HEK293 (cell line): ENCODE results near the gene CA5A.
A peak's percentile ranks its signal among the peaks of the same experiment; 100 is the strongest.

Experiments used
- CTCF ChIA-PET: fragments of 350-600 bp; formaldehyde crosslinking; extraction: SDS; loops from one replicate; lab custom pipeline; 2021; ENCODE audit warnings: antibody characterized with exemption; lab: Yijun Ruan, JAX
- POLR2A ChIA-PET: fragments of 300-600 bp; formaldehyde crosslinking; extraction: SDS; loops from one replicate; lab custom pipeline; 2020; ENCODE audit warnings: antibody characterized with exemption, inconsistent platforms; lab: Yijun Ruan, JAX
- H3K27ac ChIP-seq: fragments of 200-500 bp; sonication (Bioruptor generic); 2 replicates; pipeline ENCODE4 v1.5.1; 2014; ENCODE audit warnings: low read depth, low read length, control low read depth, inconsistent platforms; ENCODE audit errors: extremely low read depth
- H3K36me3 ChIP-seq, 2 experiments: fragments of 200-500 bp in 1 of 2; sonication (Bioruptor generic) in 1 of 2; 1 replicate in 1 of 2; 2 replicates in 1 of 2; pipeline ENCODE4 v1.5.1; 2014 to 2017; ENCODE audit warnings: inconsistent platforms in 2 of 2, low read length in 2 of 2; ENCODE audit not compliant: control insufficient read depth in 2 of 2, insufficient read depth in 1 of 2
- H3K4me1 ChIP-seq: fragments of 200-500 bp; sonication (Bioruptor generic); 2 replicates; pipeline ENCODE4 v1.5.1; 2014; ENCODE audit warnings: mild to moderate bottlenecking, low read length, inconsistent platforms; ENCODE audit not compliant: control insufficient read depth, insufficient read depth
- H3K4me3 ChIP-seq: 2 replicates; pipeline ENCODE4 v1.5.1; 2011; ENCODE audit warnings: low read depth, mild to moderate bottlenecking, control low read depth, low read length, moderate library complexity
- H3K9me3 ChIP-seq: fragments of 200-500 bp; sonication (Bioruptor generic); 2 replicates; pipeline ENCODE4 v1.5.1; 2014; ENCODE audit warnings: low read depth, low read length, inconsistent platforms; ENCODE audit not compliant: control insufficient read depth, insufficient read depth
- GLIS1 ChIP-seq: fragments of 450-650 bp; formaldehyde crosslinking; IDR thresholded peaks from 2 replicates; pipeline ENCODE4 v1.5.1; 2016; ENCODE audit warnings: missing biosample characterization, missing genetic modification characterization
- MZF1 ChIP-seq: fragments of 450-650 bp; formaldehyde crosslinking; IDR thresholded peaks from 2 replicates; pipeline ENCODE4 v1.5.1; 2017; ENCODE audit warnings: missing biosample characterization, missing genetic modification characterization, borderline replicate concordance
- OSR2 ChIP-seq: fragments of 450-650 bp; formaldehyde crosslinking; IDR thresholded peaks from 2 replicates; pipeline ENCODE4 v1.5.1; 2016; ENCODE audit warnings: missing biosample characterization, missing genetic modification characterization
- PRDM10 ChIP-seq: fragments of 450-650 bp; formaldehyde crosslinking; IDR thresholded peaks from 2 replicates; pipeline ENCODE4 v1.5.1; 2016; ENCODE audit warnings: missing biosample characterization, missing genetic modification characterization
- ZBTB20 ChIP-seq: fragments of 450-650 bp; formaldehyde crosslinking; IDR thresholded peaks from 2 replicates; pipeline ENCODE4 v1.5.1; 2016; ENCODE audit warnings: missing biosample characterization, missing genetic modification characterization
- ZBTB8A ChIP-seq: fragments of 450-650 bp; formaldehyde crosslinking; IDR thresholded peaks from 2 replicates; pipeline ENCODE4 v1.5.1; 2016; ENCODE audit warnings: missing biosample characterization, missing genetic modification characterization
- ZIC2 ChIP-seq: fragments of 450-650 bp; formaldehyde crosslinking; IDR thresholded peaks from 2 replicates; pipeline ENCODE4 v1.5.1; 2016; ENCODE audit warnings: missing biosample characterization, missing genetic modification characterization
- ZNF112 ChIP-seq: fragments of 450-650 bp; formaldehyde crosslinking; IDR thresholded peaks from 2 replicates; pipeline ENCODE4 v1.5.0; 2017; ENCODE audit warnings: missing biosample characterization, missing genetic modification characterization
- ZNF140 ChIP-seq: fragments of 450-650 bp; formaldehyde crosslinking; IDR thresholded peaks from 2 replicates; pipeline ENCODE4 v1.5.1; 2016; ENCODE audit warnings: missing biosample characterization, missing genetic modification characterization
- ZNF169 ChIP-seq: fragments of 450-650 bp; formaldehyde crosslinking; IDR thresholded peaks from 2 replicates; pipeline ENCODE4 v1.5.1; 2016; ENCODE audit warnings: missing biosample characterization, missing genetic modification characterization
- ZNF335 ChIP-seq: fragments of 450-650 bp; formaldehyde crosslinking; conservative IDR thresholded peaks from 2 replicates; pipeline ENCODE4 v1.5.1; 2016; ENCODE audit warnings: missing biosample characterization, missing genetic modification characterization
- ZNF350 ChIP-seq: fragments of 450-650 bp; formaldehyde crosslinking; IDR thresholded peaks from 2 replicates; pipeline ENCODE4 v1.5.0; 2017; ENCODE audit warnings: missing biosample characterization, mild to moderate bottlenecking, missing genetic modification characterization
- ZNF423 ChIP-seq: fragments of 450-650 bp; formaldehyde crosslinking; IDR thresholded peaks from 2 replicates; pipeline ENCODE4 v1.5.1; 2016; ENCODE audit warnings: missing biosample characterization, missing genetic modification characterization
- ZNF76 ChIP-seq: fragments of 450-650 bp; formaldehyde crosslinking; IDR thresholded peaks from 2 replicates; pipeline ENCODE4; 2016; ENCODE audit warnings: low read depth, missing biosample characterization, missing genetic modification characterization, borderline replicate concordance
- TF ChIP-seq, protein P1 (sequence below): fragments of 450-650 bp; formaldehyde crosslinking; IDR thresholded peaks from 2 replicates; pipeline ENCODE4 v1.5.1; 2016; ENCODE audit warnings: missing biosample characterization, missing genetic modification characterization

CA5A gene

GRCh38 chr16:87924811-87925670 lies 11.3 kb downstream of the CA5A start (continued):
- TF ChIP-seq OSR2 (tag by site-specific recombination) (peak; percentile 46; the same call in 1 of the 2 replicates), ZNF112 (tag by site-specific recombination) (no peak), ZNF140 (tag by site-specific recombination) (no peak)

DNA sequence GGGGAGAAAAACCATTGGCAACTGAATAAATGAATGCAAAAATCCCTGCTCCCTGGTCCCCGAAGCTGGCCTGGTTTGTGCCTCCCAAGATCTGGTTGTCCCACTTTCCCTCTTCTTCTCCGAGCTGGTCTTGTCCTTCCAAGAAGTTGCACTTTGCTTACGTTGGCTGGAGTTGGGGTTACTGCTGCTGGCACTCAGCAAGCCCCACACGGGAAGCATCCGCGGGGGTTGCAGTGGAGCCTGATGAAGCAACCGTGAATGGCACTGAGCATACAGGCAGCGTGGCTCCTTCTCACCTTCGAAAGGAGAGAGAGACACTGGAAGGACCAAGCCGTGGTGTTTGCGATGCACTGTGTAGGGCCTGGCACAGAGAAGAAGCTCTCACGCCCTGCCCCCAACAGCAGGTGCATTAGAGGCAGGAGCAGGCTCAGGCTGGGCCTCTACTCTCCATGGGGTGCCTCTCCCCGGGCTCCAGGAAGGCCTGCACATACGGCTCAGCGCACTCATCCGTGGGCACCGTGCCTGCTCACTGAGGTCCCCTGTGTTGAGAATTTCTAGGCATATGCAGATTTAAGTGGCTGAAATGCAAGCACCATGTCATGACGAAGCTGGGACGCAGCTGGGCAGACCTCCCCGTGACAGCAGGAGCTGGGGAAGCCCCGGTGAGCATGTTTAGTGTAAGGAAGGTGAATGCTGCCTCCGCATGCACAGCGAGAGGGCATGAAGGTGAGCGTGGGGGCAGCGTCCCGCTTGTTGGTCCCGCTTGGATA lies 12.1 kb downstream of the CA5A start:
- CTCF ChIA-PET = interaction anchor here (0.7 to 0.8 kb wide), 2 partner anchors 25 to 71 kb away, joined by 3 read pairs; no protein-coding TSS in a partner anchor
- H3K4me3 ChIP-seq = no peak overlapping the region
- no peaks in the 10 kb centered on the region for H3K36me3 ChIP-seq
- no peaks in the 10 kb centered on the region for H3K9me3 ChIP-seq
- no peak overlapping the region for H3K27ac ChIP-seq
- TF ChIP-seq ZBTB20 (peak; percentile 49), ZBTB8A (tag by site-specific recombination) (peak; percentile 40; the same call in 1 of the 2 replicates), PRDM10 (tag by site-specific recombination) (peak; percentile 38), ZNF350 (tag by site-specific recombination) (no peak), ZIC2 (tag by site-specific recombination) (peak; percentile 98), ZNF76 (tag by site-specific recombination) (no peak), ZNF169 (tag by site-specific recombination) (no peak), GLIS1 (tag by site-specific recombination) (peak; percentile 80), ZNF335 (tag by site-specific recombination) (peak; percentile 79), ZNF423 (tag by site-specific recombination) (0 out of 2 replicates have a peak, but pooled peaks have one; percentile 8)
- TF ChIP-seq, protein P1, sequence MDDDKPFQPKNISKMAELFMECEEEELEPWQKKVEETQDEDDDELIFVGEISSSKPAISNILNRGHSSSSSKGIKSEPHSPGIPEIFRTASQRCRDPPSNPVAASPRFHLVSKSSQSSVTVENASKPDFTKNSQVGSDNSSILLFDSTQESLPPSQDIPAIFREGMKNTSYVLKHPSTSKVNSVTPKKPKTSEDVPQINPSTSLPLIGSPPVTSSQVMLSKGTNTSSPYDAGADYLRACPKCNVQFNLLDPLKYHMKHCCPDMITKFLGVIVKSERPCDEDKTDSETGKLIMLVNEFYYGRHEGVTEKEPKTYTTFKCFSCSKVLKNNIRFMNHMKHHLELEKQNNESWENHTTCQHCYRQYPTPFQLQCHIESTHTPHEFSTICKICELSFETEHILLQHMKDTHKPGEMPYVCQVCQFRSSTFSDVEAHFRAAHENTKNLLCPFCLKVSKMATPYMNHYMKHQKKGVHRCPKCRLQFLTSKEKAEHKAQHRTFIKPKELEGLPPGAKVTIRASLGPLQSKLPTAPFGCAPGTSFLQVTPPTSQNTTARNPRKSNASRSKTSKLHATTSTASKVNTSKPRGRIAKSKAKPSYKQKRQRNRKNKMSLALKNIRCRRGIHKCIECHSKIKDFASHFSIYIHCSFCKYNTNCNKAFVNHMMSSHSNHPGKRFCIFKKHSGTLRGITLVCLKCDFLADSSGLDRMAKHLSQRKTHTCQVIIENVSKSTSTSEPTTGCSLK (tag by site-specific recombination) = no peak
- H3K4me1 ChIP-seq = no peaks in the 10 kb centered on the region; the same call in 1 of the 2 replicates
- POLR2A ChIA-PET = no interaction called here

DNA sequence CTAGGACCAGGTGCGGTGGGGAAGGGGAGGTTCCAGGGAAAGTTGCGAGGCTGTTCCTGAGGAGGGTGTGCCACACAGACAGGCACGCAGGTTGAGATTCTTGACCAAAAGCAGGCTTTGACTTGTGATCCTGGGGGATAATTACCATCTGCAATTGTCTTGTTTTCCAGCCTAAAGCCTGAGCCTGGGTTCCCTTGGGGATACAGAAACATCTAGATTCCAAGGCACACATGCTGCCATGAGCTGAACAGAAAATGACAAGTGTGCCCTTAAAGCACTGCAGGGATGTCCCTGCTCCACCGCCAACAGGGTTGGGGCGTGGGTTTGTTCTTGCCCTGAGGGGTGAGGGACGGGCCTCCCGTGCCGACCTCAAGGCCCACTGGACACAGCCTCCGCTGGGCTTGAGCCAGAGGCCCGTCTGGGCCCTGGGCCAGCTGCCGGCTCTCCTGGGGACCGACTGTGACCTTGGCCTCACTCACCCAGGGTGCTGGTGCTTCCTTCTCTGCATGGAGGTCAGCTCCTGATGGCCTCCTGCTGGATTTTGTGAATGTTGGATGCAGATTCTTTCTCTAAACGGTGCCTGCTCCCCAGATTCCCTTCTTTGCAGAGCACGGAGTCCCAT lies 14.0 kb downstream of the CA5A start:
- no peaks in the 10 kb centered on the region; the same call in 1 of the 2 replicates for H3K4me1 ChIP-seq
- POLR2A ChIA-PET = no interaction called here
- CTCF ChIA-PET = interaction anchor here (0.6 kb wide), 1 partner anchor 20 kb away, joined by 3 read pairs; no protein-coding TSS in a partner anchor
- no peak for TF ChIP-seq MZF1 (tag by site-specific recombination)
- H3K4me3 ChIP-seq = no peak overlapping the region
- H3K9me3 ChIP-seq = no peaks in the 10 kb centered on the region
- no peaks in the 10 kb centered on the region for H3K36me3 ChIP-seq
- no peak overlapping the region for H3K27ac ChIP-seq
